Urothelium cell line (cell line): ENCODE data around the gene SPC25.
"Not testable (repeated sequence)": the region's sequence is repeated elsewhere in the genome, so short reads cannot be mapped to it uniquely, and the experiment has no call there.

ENCODE experiments used
- DNase-seq: peaks from one replicate; pipeline ENCODE4 v3.0.0; 2011; ENCODE audit warnings: low spot score, mixed read lengths
- FAIRE-seq: peaks from 2 replicates; lab custom pipeline; 2011; peaks lifted over from hg19 to GRCh38; lab: Jason Lieb, UNC

SPC25 gene

GRCh38 chr2:168890006-168890782 is at the start of gene SPC25:
Gene SPC25 (minus strand): TSS chr2:168890430. CDS start chr2:168889519, 911 bp downstream.
- FAIRE-seq (no peak), DNase-seq (peak; percentile 97)

GRCh38 chr2:168939918-168940317 is 49.7 kb upstream of the SPC25 start:
- FAIRE-seq (no peak), DNase-seq (no peak)

GRCh38 chr2:168939061-168939460 is 48.8 kb upstream of the SPC25 start:
- DNase-seq (no peak), FAIRE-seq (no peak)

GRCh38 chr2:168935810-168936581 is 45.8 kb upstream of the SPC25 start:
- FAIRE-seq = no peak
- DNase-seq = peak; percentile 43

- FAIRE-seq (no peak), DNase-seq (no peak)
Measured at GRCh38 chr2:168934826-168935225, 44.6 kb upstream of the SPC25 start.

GRCh38 chr2:168932174-168932573 is 41.9 kb upstream of the SPC25 start:
- DNase-seq, FAIRE-seq: not testable (repeated sequence)

GRCh38 chr2:168930242-168930641 is 40.0 kb upstream of the SPC25 start:
- no peak for DNase-seq
- no peak for FAIRE-seq

- no peak for FAIRE-seq
- no peak for DNase-seq
Measured at GRCh38 chr2:168929031-168929430, 38.8 kb upstream of the SPC25 start.

- DNase-seq = no peak
- no peak for FAIRE-seq
Measured at GRCh38 chr2:168928113-168928831, 38.0 kb upstream of the SPC25 start.

GRCh38 chr2:168926621-168927386 is 36.6 kb upstream of the SPC25 start:
- FAIRE-seq = no peak
- DNase-seq = no peak

- FAIRE-seq = no peak
- peak; percentile 19 for DNase-seq
Measured at GRCh38 chr2:168920504-168921157, 30.4 kb upstream of the SPC25 start.

GRCh38 chr2:168916331-168916675 is 26.1 kb upstream of the SPC25 start:
- FAIRE-seq = no peak

GRCh38 chr2:168915441-168916330 is 25.5 kb upstream of the SPC25 start:
- FAIRE-seq (no peak), DNase-seq (no peak)

More at GRCh38 chr2:168916331-168916675, 26.1 kb upstream of the SPC25 start:
- no peak for DNase-seq

GRCh38 chr2:168913495-168913894 is 23.3 kb upstream of the SPC25 start:
- DNase-seq (no peak), FAIRE-seq (no peak)

GRCh38 chr2:168912901-168913369 is 22.7 kb upstream of the SPC25 start:
- DNase-seq = no peak

GRCh38 chr2:168912466-168912865 is 22.2 kb upstream of the SPC25 start:
- FAIRE-seq (no peak), DNase-seq (no peak)

More at GRCh38 chr2:168912901-168913369, 22.7 kb upstream of the SPC25 start:
- FAIRE-seq = no peak

- no peak for DNase-seq
Measured at GRCh38 chr2:168910330-168910729, 20.1 kb upstream of the SPC25 start.

GRCh38 chr2:168907940-168908662 is 17.9 kb upstream of the SPC25 start:
- DNase-seq (no peak), FAIRE-seq (no peak)

More at GRCh38 chr2:168910330-168910729, 20.1 kb upstream of the SPC25 start:
- no peak for FAIRE-seq
